Tibial nerve (tissue), 4 donors: ENCODE data around the gene ANXA2R. TPM values are rescaled to one million over a fixed set of nuclear protein-coding genes. Genes with fewer than 3 reads are reported as not detected.
A peak's percentile ranks its signal among the peaks of the same experiment; 100 is the strongest.

ENCODE experiments used
- DNase-seq, 2 donors: peaks; one replicate each; pipeline ENCODE4 v3.0.0-alpha.2; 2019; ENCODE audit warnings: low spot score in 2 of 2
- H3K27ac ChIP-seq, 4 donors: fragments of 200-600 bp; sonication (generic) in 3 of 4; one replicate each; pipeline ENCODE4 v1.5.1; 2017 to 2019; ENCODE audit warnings: mild to moderate bottlenecking in 1 of 4
- H3K27me3 ChIP-seq, 2 donors: fragments of 200-600 bp; sonication (generic) in 1 of 2; one replicate each; pipeline versions ENCODE4 v1.5.1 to v1.6.0; 2017 to 2019
- H3K36me3 ChIP-seq, 3 donors: fragments of 200-600 bp; sonication (generic); one replicate each; pipeline ENCODE4 v1.5.1; 2018 to 2019
- H3K4me1 ChIP-seq, 4 donors: fragments of 200-600 bp; sonication (generic) in 3 of 4; one replicate each; pipeline ENCODE4 v1.5.1; 2017 to 2019
- H3K4me3 ChIP-seq, 4 donors: fragments of 200-600 bp; sonication (generic) in 3 of 4; one replicate each; pipeline ENCODE4 v1.5.1; 2017 to 2019; ENCODE audit warnings: mild to moderate bottlenecking in 1 of 4, moderate library complexity in 1 of 4
- H3K9me3 ChIP-seq, 4 donors: fragments of 200-600 bp; sonication (generic) in 3 of 4; one replicate each; pipeline ENCODE4 v1.5.1; 2017 to 2019
- EP300 ChIP-seq, 2 donors: sonication (generic); formaldehyde crosslinking; IDR thresholded peaks; one replicate each; pipeline ENCODE4 v1.6.1; 2017; ENCODE audit warnings: antibody characterized with exemption in 2 of 2, mild to moderate bottlenecking in 1 of 2
- POLR2A ChIP-seq, 2 donors: fragments of 450-650 bp; IDR thresholded peaks; one replicate each; pipeline ENCODE4 v1.6.1; 2017; ENCODE audit warnings: antibody characterized with exemption in 2 of 2, mild to moderate bottlenecking in 2 of 2, moderate library complexity in 2 of 2
- WGBS, 2 donors: methylation state at CpG; one replicate each; pipeline ENCODE4 v1.1.5; 2018; 5-methylcytosine and 5-hydroxymethylcytosine counted together
- total RNA-seq, 4 donors: library from RNA; depleted of rRNA; stranded (reverse); fragments of >200 nt; gene quantifications; one replicate each; pipeline ENCODE4 v1.1.0, GENCODE V29; 2016
- TF ChIP-seq, protein P1 (sequence below), 5 experiments: fragments of 200-600 bp in 3 of 5; fragments of 450-650 bp in 2 of 5; sonication (generic) in 3 of 5; IDR thresholded peaks; one replicate each; pipeline ENCODE4 v1.5.1; 2016 to 2019; ENCODE audit warnings: antibody characterized with exemption in 5 of 5, mild to moderate bottlenecking in 3 of 5, moderate library complexity in 2 of 5

ANXA2R gene
- total RNA-seq, 4 donors from 2014 or later, result 5.4 to 9.0 (median 8.1) TPM

DNA sequence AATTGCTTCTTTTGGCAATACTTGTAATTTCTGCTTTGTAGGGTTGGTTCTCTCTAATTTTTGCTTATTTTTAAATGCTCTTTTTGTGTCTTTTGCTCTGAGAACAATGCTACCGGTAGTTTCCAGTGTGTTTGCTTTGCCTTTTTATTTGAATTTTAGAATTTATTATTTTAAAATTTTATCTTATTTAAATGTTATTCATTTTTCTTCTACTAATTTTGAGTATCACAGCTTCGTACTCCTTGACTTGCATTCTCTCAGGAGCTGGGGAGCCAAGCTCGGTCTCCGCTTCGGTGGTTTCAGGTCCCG is 45.9 kb downstream of the ANXA2R start:
- Histone ChIP-seq H3K36me3 (no peaks in the 10 kb centered on the region), H3K27ac (peak overlapping the region; percentile 79 to 98 (median 93)), H3K4me1 (peaks cover 0 to 28% (median 3%) of the 10 kb centered on the region in 4 donors), H3K4me3 (peak overlapping the region; percentile 45 to 78 (median 53)), H3K9me3 (peaks cover 0 to 3% (median 0%) of the 10 kb centered on the region in 4 donors), H3K27me3 (peaks cover 0 to 31% of the 10 kb centered on the region in 2 donors)
- 15% methylated on average over 6 of the region's 6 CpGs for WGBS, 2 donors
- no peak for DNase-seq
- TF ChIP-seq, protein P1, sequence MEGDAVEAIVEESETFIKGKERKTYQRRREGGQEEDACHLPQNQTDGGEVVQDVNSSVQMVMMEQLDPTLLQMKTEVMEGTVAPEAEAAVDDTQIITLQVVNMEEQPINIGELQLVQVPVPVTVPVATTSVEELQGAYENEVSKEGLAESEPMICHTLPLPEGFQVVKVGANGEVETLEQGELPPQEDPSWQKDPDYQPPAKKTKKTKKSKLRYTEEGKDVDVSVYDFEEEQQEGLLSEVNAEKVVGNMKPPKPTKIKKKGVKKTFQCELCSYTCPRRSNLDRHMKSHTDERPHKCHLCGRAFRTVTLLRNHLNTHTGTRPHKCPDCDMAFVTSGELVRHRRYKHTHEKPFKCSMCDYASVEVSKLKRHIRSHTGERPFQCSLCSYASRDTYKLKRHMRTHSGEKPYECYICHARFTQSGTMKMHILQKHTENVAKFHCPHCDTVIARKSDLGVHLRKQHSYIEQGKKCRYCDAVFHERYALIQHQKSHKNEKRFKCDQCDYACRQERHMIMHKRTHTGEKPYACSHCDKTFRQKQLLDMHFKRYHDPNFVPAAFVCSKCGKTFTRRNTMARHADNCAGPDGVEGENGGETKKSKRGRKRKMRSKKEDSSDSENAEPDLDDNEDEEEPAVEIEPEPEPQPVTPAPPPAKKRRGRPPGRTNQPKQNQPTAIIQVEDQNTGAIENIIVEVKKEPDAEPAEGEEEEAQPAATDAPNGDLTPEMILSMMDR (IDR thresholded peaks at IDR 0.05), result no peak
- no peak for TF ChIP-seq EP300 (IDR thresholded peaks at IDR 0.05)
- TF ChIP-seq POLR2A (IDR thresholded peaks at IDR 0.05), result no peak

DNA sequence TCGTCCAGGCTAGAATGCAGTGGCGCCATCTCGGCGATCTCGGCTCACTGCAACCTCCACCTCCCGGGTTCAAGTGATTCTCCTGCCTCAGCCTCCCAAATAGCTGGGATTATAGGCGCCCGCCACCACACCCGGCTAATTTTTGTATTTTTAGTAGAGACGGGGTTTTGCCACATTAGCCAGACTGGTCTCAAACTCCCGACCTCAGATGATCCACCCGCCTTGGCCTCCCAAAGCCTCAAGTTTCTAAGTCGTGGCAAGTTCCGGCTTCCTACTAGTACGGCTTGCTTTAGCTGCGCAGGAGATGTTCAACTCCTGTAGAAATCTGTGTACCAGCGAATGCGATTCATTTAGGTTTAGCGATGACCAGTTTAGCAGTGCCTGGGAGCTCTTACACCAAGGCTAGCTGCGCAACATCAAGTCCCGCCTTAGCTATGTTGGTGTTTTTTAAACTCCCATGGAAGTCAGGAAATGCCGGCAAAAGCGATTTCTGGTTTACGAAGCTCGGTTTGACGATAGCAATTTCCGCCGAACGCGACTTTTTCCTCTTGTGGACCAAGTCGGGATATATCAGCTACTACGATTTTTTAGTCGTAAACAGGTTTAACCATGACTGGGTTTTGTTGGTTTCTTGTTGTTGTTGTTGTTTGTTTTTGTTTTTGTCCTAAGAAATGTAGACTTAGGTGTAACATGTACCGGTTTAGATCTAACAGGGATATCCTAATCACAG is 46.4 kb downstream of the ANXA2R start:
- H3K36me3 ChIP-seq, result no peaks in the 10 kb centered on the region
- H3K27me3 ChIP-seq, result peaks cover 0 to 26% of the 10 kb centered on the region in 2 donors
- peak in 1 of 2 donors; percentile 27 for DNase-seq
- no peak for TF ChIP-seq POLR2A (IDR thresholded peaks at IDR 0.05)
- TF ChIP-seq EP300 (IDR thresholded peaks at IDR 0.05), result peak in 1 of 2 donors; percentile 6
- TF ChIP-seq, protein P1 (IDR thresholded peaks at IDR 0.05), result peak in 1 of 5 experiments; percentile 14
- peaks cover 0 to 28% (median 3%) of the 10 kb centered on the region in 4 donors for H3K4me1 ChIP-seq
- peak overlapping the region; percentile 79 to 98 (median 93) for H3K27ac ChIP-seq
- 10 to 17% methylated on average over 34 of the region's 34 CpGs for WGBS, 2 donors
- H3K4me3 ChIP-seq, result peak overlapping the region; percentile 45 to 78 (median 53)
- H3K9me3 ChIP-seq, result peaks cover 0 to 3% (median 0%) of the 10 kb centered on the region in 4 donors

DNA sequence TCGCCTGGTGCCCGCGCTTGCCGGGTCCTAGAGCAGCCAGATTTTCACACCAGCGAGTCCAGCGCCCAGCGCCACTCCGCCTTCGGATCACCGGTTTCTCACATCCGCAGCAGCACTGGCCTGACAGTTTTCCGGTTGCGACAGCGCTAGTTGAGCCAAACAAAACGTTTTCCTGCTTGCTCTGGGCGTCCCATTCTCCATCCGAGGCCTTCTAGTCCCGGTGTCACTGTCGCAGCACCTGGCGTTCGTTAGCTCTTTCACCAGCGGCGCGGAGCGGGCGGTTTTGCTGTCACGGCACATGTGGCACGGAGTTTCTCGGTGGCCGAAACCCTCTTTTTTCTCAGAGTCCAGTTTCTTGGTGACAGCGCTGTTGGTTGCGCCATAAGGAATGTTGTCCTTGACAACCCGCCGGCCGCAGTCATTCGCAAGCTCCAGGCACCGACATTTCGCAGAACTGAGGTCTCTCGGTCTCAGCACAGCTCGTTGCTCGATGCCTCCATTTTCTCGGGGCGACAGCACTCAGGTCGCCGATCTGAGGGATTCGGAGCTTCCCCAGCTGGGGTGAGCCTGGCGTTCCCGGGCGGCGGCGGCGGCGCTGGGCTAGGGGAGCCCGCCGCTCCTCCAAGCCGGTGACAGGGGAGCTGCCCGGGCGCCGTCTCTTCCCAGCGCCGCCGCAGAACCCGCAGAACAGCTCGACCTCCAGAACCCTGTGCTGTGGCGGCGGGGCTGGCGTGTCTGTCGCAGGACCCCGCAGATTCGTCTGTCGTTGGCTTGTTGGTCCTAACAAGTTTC is 47.8 kb downstream of the ANXA2R start:
- Histone ChIP-seq H3K27ac (peak overlapping the region; percentile 79 to 98 (median 93)), H3K4me3 (peak overlapping the region; percentile 45 to 78 (median 55)), H3K4me1 (peaks cover 0 to 28% (median 3%) of the 10 kb centered on the region in 4 donors), H3K27me3 (peaks cover 0 to 18% of the 10 kb centered on the region in 2 donors), H3K36me3 (no peaks in the 10 kb centered on the region), H3K9me3 (peaks cover 0 to 3% (median 0%) of the 10 kb centered on the region in 4 donors)
- 7 to 8% methylated on average over 70 to 71 of the region's 71 CpGs for WGBS, 2 donors
- TF ChIP-seq, protein P1 (IDR thresholded peaks at IDR 0.05), result peak in 1 of 5 experiments; percentile 20
- TF ChIP-seq POLR2A (IDR thresholded peaks at IDR 0.05), result peak in 1 of 2 donors; percentile 63
- TF ChIP-seq EP300 (IDR thresholded peaks at IDR 0.05), result peak in 1 of 2 donors; percentile 92
- peak; percentile 71 to 73 for DNase-seq

DNA sequence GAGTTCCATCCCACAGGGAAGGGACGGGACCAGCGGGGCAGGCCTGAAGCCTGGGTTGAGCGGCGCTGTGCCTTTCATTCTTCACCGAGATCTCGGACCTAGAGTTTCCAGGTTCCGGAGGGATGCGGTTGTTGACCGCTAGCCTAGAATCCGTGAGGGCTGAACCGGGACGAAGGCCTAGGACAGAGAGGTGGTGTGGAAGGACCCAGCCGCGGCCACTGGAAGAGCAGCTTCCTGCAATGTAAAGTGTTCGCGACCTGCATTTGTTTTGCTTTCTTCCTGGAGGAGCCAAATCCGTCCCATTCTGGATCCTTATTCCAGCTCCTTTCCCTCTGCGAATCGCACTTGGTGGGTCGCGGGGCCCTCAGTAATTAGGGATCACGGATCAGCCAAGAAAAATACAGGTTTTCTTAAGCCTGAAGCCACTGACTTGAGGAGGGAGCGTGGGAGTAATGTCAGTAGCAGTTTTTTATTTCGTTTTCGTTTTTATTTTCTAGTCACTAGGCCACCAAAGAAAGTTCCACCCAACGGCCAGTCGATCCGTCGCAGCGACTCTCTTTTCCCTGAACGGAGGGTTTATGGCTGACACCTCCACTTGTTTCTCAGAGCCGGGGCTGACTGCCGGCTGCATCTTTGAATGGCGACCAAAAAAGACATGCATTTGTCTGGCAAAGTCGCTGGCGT is 48.6 kb downstream of the ANXA2R start:
- peak in 1 of 2 donors; percentile 9 for DNase-seq
- 50 to 51% methylated on average over 36 of the region's 36 CpGs for WGBS, 2 donors
- no peaks in the 10 kb centered on the region for H3K36me3 ChIP-seq
- H3K27me3 ChIP-seq, result peaks cover 0 to 17% of the 10 kb centered on the region in 2 donors
- peaks cover 0 to 3% (median 0%) of the 10 kb centered on the region in 4 donors for H3K9me3 ChIP-seq
- peak overlapping the region; percentile 79 to 98 (median 93) for H3K27ac ChIP-seq
- peak overlapping the region; percentile 45 to 78 (median 55) for H3K4me3 ChIP-seq
- TF ChIP-seq EP300 (IDR thresholded peaks at IDR 0.05), result no peak
- TF ChIP-seq POLR2A (IDR thresholded peaks at IDR 0.05), result no peak
- TF ChIP-seq, protein P1 (IDR thresholded peaks at IDR 0.05), result no peak
- H3K4me1 ChIP-seq, result peaks cover 0 to 28% (median 3%) of the 10 kb centered on the region in 4 donors
